DMS79 treated with DMSO at 0.1 percent for 48 hours (cell line): ENCODE data around the gene HOXA2.

ENCODE experiments used
- DNase-seq: peaks from one replicate; lab custom pipeline; 2025; lab: John Stamatoyannopoulos, UW

The HOXA2 gene

DNA sequence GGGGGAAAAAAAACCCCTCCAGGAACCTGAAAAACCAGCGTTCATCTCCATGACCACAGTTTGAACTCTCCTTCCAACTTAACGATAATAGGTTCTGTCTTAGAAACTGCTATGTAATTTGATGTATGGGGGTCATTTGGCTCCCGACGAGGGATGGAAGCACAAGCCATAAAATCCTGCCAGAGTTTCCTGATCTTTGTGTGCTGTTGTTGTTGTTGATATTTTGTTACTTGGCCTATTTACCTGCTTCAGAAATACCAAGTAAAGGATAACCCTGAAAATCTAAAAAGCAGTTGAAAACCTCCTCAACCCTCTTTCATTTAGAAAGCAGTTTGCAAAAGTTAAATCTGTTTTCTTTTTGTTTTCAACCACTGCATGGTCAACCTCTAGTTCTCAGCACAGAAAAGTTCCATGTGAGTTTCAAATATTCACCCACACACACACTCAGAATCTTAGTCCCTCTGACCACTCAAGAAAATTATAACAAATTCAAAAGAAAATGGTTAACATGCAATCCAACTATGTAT lies 9.3 kb upstream of the HOXA2 start:
- DNase-seq, result no peak

DNA sequence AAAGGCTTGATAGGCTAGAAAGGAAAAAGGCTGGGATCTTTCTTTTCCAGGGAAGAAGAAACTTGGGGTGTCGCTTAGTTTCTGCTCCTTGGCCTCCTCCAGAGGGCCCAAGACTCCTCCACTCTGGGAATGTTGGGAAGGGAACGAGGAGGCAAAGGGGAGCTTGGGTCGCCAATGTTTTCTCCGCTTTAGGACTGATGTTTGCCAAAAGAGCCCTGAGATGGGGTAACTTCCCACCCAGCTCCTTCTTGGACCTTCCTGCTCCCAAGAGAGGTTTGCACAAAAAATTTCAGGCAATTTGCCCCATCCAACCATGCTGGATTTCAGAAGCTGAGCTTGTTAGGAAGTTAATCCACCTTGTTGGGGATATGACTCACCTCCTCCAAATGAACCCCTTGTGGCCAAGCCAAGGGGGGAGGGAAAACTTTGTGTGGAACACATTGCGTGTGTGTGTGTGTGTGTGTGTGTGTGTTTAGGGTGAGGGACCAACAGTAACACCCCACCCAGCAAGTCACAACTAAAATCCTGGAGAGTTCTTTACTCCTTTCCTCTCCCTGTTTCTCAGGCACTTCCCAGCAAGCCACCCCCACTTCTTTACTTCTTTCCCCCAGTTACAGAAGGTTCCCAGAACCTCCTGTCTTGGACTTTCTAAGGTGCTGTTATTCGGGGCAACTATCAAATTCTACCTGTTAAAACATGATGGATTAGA lies 8.7 kb upstream of the HOXA2 start:
- no peak for DNase-seq

DNA sequence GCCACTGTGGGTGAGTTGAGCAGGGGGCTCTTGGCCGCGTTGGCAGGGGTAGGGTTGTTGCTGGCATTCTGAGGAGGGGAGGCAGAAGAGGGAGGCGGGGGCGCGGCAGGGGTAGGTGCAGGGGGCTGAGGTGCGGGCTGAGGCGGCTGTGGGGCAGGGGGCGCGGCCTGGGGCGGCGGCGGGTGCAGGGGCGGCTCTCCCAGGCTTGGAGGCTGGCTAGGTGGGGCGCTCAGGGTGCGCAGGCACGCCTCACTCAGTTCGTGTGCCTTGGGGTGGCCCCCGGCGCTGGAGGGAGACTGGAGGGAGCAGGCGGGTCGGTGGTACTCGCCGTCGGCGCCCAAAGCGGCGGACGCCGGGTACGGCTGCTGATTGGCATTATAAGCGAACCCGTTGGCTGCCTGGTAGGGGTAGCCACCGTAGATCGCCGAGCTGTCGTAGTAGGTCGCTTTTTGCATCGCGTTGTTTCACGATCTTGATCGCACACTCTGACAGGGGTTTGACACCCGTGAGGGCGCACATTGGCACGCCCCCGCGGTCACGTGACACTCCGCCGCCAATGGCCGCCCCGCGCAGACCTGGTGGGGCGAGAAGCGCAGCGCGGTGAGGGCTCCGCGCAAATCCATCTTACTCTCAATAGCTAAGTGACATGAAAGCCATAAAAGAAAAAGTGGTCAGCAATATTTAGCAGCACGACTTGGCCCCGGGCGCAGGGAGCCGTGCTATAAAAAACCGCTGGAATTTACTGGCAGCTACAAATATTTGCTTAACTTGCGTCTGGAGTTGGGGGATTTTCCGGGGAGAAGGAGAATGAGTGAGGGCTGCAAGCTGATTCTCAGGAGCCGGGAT lies 7.9 kb upstream of the HOXA2 start:
- DNase-seq, result no peak

DNA sequence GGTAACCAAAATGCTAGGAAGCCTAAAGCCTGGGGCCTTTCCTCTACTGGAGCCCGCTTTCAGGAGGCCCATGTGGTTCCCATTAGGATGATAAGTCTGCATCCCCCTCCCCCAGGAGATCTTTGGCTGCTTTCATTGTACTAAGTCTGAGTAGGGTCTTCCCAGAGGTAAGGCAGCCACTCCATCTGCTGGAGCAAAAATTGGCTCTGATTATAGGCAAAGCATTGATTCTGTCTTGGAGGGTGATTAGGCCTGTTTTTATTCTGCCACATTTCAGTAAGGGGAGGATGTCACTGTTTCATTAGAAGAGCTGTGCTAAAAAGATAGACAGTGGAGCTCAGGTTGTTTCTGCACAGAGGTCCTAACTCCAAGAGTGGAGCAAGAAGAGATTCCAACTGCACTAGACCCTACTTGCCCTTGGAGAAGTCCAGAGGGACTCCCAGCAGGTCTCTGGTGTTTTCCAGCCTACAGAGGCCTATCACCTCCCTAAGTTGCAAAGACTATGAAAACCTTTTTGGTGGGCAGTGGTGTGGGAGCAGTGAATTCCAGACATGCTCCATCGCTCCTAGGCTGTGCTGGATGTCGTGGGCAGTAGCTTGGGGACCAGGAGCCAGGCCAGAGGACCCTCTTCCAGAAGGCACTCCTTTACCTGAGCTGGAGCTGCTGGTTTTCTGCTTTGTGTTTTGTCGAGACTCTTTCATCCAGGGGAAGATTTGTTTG lies 7.1 kb upstream of the HOXA2 start:
- DNase-seq, result no peak

DNA sequence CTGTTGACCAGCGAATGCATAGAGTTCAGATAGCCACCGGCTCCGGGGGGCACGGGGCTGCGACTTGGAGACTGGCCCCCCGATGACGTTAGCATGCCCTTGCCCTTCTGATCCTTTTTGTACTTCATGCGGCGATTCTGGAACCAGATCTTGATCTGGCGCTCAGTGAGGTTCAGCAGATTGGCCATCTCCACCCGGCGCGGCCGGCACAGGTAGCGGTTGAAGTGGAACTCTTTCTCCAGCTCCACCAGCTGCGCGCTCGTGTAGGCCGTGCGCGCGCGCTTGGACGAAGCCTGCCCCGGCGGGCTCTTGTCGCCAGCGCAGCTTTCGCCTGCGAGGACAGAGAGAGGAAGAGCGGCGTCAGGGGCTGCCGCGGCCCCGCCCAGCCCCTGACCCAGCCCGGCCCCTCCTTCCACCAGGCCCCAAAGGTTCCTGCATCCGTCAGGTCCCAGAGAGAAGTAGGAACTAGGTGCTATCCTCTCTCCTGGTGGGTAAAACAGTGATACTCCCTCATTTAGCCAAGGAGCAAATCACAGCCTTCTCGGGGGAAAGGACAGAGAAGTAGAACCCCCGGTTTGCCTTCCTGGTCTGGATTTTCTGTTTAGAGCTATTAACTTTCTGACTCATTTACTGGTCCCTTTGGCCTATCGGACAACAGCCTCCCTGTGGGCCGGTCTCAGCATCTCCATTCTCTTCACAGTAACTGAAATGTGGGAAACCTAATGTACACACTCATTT lies 6.1 kb upstream of the HOXA2 start:
- no peak for DNase-seq

DNA sequence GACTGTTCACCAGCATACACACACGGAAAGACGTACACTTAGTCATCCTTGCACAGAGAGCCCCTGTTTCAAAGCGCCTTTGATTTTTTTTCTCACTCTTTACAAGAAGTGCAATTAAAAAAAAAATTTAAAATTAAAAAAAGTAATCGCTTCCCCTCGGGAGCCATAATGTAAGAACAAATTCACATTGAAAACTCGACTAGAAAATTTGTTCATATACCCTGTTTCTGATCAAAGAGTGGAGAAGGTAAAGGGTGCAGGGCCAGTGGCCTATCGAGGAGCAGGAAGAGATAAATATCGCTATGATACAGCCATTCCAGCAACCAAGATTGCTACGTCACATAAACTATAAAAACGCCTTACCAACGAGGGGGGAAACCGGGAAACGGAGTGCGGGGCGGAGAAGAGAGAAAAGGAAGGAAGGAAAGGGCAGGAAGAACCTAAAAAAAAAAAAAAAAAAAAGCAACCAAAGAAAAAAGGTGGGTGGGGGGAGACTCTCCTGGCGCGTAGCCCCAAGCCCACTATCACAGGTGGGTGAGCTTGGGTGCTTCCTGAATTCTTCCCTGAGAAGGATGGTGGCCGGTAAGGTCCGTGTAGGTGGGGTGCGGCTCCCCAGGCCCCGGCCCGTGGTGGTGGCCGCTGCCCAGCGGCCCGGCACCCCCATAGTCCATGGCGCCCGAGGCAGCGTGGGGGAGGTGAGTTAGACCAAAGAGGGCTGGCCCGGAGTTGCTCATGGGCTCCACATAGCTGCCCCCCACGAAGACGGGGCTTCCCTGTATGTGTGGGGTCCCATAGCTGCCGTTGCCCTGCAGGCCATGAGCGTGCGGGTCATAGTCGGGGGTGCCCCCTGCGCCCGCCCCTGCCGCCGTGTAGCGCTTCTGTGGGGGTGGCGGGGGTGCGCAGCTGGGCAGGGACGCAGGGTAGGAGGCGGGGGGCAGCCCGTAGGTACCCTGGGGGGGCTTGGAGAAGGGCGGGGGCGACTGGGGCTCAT lies 5.2 kb upstream of the HOXA2 start:
- no peak for DNase-seq

DNA sequence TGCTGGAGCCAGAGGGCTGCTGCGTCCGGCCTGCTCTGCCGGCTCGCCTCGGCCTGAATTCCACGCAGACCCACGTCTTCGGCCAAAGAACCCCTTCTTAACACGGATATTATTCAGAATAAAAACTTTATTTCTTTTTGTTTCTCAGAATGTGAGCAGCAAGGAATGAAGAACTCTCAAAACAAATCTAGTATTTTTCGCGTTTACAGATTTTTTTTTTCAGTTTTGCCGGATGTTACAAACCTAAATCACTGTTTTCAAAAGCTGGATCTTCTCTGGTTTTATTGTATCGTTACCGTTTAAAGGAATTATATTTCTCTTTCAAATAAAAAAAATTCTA lies 4.4 kb upstream of the HOXA2 start:
- no peak for DNase-seq

DNA sequence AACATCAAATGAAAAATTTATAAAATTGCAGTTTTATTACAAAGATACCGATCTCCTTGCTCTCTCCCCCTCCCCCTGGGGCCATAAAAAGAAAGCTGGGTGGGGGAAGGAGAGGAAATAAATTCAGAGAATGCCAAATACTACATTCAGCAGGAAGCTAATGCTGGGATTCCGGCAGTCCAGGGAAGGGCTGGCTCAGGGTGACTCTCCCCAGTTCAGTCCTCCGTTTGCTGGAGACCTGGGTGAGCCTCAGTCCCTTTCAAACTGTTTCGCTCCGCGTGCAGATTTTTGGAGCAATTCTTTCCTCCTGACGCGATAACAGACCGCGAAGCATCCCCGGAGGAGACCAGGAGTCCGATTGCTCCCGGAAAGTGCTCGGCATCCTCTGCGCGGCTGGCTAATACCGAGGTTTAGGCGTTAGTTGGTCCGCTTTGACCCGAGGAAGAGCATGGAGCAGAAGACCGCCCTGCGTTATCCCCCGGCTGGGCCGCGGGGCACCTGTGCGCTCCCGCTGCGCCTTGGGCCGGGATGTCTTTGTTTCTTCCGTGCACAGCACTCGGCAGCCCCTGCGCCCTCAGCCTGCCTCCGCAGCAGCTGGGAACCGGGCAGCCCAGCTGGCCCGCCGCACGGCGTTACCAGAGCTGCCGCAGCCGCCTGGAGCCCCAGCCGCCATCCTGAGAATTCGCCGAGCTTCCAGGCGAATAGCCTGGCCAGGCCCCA lies 3.9 kb upstream of the HOXA2 start:
- no peak for DNase-seq

DNA sequence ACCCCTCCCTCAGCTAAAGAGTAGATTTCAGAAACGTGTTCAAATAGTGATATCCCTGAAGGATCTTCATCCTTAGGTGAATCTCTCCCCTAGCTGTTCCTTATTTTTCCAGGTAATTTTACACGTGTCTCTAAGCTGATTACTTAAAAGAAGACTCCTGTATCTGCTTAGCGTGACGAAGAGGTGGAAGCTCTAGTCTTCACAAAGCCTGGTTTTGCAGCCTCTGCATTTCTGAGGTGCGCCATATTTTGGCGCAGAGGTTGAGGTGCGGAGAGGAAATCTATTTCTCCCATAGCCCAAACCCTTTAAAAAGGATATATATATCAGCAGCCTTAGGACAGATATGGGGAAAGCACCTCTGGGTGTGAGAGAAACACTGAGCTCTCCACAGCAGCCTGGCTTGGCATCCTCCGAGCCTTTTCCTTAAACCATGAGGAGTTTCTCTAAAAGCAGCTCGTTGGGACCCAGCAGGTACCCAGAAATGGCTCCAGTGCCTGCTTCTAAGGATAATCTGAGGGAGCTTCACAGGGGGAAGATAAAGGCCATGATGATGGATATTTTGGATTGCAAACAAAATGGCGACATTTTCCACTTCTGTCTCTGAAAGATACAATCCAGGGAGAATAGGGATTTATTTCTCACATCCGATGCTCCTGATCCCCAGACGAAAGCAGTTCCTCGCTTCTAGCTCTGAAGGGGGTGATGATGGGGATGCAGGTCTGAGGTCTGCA lies 3.0 kb upstream of the HOXA2 start:
- no peak for DNase-seq

DNA sequence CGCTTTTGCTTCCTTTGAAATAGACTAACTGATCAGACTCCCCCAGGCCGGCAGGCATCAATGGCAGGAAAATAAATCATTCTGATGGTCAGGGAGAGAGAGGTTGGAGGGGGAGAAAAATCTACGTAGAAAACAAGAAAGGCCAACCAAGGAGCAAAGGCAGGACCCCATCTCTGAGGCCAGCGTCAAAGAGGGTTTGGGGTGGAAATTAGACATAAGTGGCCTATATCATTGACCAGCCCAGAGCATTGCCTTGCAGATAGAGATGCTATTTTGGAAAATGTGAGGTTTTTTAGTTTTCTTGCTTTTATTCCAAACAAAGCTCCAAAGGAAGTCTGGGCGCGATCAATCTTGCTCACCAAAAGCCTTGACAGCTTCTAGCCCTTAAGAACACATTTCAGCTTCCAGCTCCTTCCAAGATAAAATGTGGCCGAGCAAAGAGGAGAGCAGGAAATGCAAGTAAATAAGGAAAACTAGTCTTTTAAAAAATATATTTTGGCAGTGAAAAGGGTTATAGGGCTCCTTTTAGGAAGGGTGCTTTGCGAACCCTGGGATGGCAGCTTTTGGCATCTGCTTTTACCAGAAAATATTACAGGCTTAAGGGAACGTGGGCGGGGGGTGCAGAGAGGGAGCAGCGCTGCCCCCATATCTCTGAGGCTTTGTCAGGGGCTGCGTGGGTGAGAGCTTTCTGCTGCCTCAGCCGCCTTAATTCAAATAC lies 2.0 kb upstream of the HOXA2 start:
- DNase-seq, result no peak

DNA sequence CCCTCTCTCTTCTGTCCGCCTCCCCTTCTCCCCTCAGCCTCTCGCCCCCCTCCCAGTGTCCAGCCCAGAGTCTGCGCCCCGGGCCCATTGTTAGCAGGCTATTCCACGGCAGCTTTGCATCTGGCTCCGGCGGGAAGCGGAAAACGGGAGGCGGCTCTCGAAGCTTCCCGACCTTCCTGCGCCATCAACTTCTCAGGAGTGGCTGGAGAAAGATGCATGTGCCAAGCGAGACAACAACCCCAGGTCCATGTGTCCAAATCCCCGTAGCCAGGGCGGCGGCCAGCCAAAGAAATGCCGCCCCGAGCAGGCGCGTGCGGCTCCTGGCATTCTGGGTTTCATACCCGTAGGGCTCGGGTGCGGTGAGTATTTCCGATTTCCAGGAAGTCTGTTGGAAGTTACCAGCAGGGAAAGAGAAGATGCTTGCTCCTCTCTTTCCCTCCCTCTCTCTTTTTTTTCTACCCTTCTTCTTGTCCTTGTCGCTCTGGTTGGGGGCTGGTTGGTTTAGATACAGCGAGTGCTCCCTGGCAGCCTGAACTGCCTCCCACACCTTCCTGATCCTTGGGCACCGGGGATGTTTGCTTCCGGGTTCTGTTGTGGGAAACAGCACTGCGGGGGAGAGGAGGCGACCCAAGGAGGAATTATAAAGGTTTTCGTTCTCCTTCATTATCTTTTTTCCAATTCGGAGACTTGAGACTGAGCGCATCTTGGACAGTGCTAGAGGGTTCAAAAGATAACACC lies 1.2 kb upstream of the HOXA2 start:
- no peak for DNase-seq

DNA sequence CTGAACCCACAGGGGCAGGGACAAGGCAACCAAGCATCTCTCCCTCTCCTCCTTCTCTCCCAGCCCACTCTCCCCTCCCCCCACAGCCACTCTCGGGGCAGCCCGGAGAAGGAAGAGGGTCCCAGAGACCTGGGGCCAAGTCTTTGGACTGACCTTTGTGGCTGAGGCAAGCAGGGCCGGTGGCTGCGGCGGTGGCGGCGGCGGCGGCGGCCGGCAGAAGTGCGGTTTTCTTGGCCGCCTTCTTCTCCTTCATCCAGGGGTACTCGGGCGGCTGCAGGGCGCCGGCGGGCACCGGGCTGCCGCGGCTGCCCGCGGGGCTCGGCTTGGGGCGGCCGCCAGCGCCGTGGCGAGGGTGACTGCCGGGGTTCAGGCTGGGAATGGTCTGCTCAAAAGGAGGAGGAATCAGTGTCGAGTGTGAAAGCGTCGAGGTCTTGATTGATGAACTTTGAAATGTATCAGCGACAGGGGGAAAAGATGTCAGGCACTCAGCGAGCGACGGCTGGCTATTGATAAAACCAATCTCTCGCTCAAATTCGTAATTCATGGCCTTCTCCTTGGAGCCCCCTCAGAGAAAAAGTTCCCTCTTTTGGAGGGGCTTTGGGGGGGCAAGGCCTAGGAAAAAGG lies 414 bp downstream of the HOXA2 start:
- DNase-seq, result no peak

DNA sequence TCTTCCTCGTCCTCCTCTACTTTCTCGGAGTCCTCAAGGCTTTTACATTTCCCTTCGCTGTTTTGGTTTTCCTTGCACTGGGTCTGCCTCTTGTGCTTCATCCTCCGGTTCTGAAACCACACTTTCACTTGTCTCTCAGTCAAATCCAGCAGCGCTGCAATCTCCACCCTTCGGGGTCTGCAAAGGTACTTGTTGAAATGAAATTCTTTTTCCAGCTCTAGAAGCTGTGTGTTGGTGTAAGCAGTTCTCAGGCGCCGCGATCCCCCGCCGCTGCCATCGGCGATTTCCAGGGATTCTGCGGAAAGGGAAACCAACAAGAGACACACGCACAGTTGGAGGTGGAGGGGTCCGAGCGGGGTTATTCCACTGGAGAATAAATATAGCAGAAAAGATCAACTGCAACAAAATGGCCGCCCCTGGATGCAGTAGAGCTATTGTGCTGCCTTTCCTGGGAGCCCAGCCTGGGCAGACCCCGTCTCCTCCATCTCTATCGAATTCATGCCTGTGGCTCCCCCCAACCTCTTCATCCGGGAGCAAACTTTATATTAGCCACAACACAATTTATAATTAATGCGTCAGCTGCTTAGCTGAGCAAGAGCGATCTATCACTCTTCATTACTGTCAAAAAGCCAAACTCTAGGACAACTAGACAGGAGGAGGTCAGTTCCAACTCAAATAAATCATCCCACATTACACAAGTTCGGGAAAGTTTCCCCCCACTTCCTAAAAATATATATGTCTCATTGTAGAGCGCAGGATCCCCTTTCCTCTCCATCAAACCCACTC lies 1.1 kb downstream of the HOXA2 start:
- DNase-seq, result no peak

DNA sequence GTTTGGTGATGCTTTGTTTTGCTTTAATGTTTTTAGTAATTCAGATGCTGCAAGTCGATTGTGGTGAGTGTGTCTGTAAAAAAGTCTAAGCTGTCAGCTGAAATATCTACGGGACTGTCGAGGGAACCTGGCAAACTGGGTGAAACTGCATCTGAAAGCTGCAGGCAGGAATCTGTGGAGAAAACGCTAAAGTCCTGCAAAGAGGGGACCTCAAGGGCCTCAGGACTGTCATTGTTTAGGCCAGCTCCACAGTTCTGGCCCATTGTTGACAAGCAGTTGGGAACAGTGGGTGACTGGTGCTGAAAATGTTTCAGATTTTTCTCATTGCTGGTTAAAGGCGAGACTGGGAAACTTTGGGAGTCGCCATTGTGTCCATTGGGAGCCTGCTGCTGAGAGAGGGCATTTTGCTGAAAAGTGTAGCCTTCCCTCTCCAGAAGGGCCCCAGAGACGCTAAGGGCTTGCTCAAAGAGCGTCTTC lies 1.8 kb downstream of the HOXA2 start:
- DNase-seq, result no peak

DNA sequence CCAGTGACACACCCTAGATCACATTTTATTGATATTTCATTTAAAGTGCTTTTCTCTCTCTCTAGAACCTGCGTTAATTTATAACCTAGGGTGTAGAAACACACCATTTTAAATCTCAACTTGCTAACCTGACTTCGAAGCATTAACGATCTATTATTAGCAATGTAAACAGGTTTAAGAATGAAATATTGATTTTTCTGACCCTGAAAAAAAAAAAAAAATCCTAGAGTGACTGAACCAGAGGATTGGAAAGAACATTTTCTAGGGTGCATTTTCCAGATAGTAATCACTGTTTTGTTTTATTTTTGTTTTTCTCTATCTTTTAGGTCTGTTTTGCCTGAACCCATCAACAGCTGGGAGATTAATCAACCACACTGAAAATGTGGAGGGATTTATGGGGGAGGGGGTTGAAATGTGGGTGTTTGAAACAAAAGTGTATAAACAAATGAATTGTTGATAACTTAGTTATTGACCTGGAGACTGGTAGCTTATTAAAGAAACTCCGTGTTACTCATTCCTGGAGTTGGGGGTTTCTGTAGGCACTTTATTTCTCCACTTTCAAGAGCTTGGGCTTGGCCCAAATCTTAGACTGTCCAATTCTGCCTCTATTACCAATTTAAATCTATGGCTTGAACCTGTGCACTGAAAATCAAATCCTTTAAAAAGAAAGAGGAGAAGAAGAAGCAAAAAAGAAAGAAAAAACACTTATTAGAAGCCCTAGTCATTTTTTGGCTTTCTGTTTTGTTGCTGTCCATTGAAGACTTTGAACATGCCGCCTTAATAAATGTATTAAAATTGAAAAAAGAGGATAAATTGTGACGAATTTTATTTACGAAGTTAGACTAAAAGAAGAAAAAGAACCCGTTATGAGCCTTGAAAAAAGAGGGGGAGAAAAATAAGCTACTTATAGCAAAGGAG lies 2.8 kb downstream of the HOXA2 start:
- DNase-seq, result no peak
